ENCODE data around the gene OR9A4.
A peak's percentile ranks its signal among the peaks of the same experiment; 100 is the strongest.
"Not testable (repeated sequence)": the region's sequence is repeated elsewhere in the genome, so short reads cannot be mapped to it uniquely, and the experiment has no call there.

The OR9A4 gene

DNA sequence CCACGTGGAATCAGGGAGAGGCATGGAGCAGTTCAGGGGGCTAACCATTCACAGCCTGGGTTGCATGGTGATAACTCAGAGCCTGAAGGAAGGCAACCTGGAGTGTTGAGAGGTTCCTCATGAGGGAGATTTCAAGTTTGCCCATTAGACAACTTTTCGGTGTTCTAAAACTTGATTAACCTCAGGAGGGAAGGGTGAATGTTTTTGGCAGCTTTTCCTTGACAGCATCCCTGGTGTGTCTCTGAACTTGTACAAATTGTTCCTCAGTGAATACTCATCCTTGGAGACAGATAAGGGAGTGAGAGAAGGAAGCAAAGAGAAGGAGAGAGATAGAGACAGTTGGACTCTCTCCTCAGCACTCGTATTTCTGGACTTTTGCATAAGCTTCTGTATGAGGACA lies at the start of gene OR9A4:
TSS of gene OR9A4 (plus strand) at position 301 of the 400 bp plus-strand sequence. CDS start 2,477 bp downstream, outside the sequence.
- no peak for DNase-seq

- no peak for DNase-seq
Measured at GRCh38 chr7:141866974-141867373, 49.2 kb upstream of the OR9A4 start.

- DNase-seq: no peak
Measured at GRCh38 chr7:141872931-141873330, 43.3 kb upstream of the OR9A4 start.

GRCh38 chr7:141874787-141875186 lies 41.4 kb upstream of the OR9A4 start:
- DNase-seq: no peak

- DNase-seq: no peak
Measured at GRCh38 chr7:141875453-141875852, 40.7 kb upstream of the OR9A4 start.

DNA sequence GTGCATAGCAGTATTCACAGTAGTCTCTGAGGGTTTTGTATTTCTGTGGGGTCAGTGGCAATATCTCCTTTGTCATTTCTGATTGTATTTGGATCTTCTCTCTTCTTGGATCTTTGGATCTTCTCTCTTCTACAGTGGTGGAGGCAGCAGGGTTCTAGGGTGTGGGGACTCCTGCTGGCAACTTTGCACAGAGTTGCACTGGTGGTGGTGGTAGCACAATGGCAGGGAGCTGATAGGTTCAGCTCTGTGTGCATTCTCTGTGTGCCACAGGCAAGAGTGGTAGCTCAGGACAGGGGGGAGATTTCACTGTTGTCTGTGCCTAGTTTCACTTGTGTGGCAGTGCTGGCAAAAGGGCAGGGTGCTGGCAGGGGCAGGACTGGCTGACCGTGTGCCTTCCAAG lies 39.8 kb upstream of the OR9A4 start:
- no peak for DNase-seq

DNA sequence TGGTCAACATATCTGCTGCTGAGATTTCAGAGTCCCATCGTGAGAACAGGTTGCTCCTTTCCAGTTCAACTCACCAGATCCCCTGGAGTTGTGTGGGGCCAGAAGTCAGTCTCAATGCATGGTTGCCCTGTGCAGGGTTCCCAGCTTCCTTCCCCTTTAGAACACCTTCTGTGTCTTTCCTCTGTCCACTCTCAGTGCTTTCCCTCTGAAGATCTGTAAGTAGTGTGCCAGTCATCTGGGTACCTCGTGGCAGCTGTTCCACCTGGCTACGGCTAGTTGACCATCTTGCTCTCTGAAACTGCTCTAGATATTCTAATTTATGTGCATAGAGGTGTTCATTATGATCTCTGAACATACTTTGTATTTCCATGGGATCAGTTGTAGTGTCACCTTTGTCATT lies 38.8 kb upstream of the OR9A4 start:
- DNase-seq: no peak

DNA sequence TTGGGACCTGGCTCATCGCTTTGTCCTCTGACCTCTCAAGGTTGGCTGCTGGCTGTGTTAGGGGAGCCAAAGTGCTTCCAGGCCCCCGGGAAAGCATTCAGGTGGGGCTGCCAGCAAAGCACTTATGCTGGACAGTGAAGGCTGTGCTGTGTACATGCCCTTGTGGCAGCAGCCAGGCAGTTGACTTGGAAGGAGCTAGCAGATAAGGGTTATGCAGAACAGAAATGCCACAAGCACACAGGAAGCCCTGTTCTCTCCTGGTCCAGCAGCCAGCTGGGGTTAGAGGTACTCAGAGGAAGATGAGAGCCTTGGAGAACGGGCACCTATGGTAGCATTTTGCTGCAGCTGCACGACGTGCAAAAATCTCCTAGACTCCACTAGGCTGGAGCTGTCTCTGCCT lies 35.2 kb upstream of the OR9A4 start:
- DNase-seq: no peak

DNA sequence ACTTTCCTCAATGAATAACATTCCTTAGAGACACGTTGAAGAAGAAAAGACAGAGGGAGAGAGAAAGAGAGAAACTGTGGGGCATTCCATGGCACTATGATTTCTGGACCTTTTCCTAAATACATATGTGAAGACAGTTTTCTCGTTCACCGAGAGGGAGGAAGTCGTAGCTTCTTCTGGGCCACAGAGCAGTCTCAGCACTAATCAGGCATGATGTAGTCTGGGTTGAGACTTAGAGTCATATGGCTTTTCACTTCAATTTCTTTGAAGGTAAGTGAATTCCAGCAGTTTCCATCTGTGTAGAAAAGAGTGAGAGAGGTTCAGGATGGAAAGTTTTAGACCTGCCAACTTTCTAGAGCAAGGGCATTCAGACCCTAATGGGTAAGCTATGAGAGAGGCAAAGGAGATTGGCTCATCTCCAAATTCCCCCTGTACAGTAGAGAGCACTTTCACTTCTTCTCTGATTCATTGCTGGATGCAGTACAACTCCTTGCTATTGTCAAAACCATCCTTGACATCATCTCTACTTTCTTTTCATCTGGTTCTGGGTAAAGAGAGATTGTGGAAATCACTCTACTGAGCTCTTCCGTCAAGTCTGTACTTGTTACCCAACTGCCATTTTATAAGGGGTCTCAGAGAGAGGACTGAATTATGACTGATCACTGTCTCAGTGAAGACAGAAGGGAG lies 31.5 kb upstream of the OR9A4 start:
- DNase-seq: no peak

DNA sequence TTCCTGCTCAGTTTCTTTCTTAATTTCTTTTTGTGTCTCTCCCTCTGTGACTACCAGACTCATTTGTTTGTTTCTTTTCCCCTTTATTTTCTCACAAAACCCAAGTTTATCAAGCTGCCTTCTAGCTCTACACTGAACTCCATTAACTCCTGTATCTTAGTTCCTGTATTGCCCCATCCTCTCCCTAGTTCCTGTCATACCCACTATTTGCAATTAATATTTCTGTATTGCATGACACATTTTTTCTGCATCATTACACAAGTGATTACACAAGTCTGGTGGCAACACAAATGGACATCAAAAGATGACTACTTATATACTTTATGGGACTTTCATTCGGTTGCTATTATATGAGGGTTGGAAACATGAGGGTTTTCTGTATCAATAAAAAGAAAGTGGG lies 26.9 kb upstream of the OR9A4 start:
- no peak for DNase-seq

DNA sequence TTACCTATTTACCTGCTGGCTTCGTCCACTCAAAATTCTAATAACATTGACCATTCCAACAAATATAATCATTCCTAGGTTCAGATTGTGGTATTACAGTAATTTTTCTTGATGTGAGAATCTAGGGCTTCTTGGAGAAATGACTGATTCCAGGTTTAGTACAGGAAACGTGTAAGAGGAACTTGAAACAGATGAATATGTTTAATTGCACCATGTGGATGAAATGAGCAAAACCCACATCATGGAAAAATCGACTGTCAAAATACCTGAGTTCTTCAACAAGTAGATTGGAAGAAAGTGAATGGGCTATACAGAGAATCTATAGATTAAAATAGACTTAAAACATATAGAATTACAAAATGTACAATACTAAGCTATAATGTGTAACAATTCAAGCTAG lies 24.9 kb upstream of the OR9A4 start:
- no peak for DNase-seq

DNA sequence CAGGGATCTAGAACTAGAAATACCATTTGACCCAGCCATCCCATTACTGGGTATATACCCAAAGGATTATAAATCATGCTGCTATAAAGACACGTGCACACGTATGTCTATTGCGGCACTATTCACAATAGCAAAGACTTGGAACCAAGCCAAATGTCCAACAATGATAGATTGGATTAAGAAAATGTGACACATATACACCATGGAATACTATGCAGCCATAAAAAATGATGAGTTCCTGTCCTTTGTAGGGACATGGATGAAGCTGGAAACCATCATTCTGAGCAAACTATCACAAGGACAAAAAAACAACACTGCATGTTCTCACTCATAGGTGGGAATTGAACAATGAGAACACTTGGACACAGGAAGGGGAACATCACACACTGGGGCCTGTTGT lies 16.8 kb upstream of the OR9A4 start:
- DNase-seq: not testable (repeated sequence)

GRCh38 chr7:141906285-141906684 lies 9.9 kb upstream of the OR9A4 start:
- DNase-seq: no peak

GRCh38 chr7:141911391-141911790 lies 4.8 kb upstream of the OR9A4 start:
- DNase-seq: no peak

DNA sequence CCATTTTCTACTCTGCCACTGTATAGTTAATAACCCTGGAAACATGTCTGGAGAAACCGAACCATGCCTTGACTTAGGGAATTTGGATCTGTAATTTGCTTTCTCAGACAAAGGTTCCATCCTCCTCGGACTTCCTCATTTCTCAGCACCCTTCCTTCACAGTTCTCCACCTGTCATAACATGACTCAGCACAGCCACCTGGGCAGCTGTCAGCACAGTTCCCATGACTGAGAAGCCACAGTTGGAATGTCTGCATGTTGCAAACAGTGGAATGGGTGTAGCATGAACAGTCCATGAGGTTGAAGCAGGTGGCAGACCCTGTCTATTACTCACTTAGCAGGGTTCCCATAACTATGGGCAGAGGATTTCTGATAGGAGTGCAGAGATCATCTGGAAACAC lies 634 bp upstream of the OR9A4 start:
- DNase-seq: no peak

GRCh38 chr7:141920281-141920680 lies 4.1 kb downstream of the OR9A4 start:
- DNase-seq: no peak

- DNase-seq: no peak
Measured at GRCh38 chr7:141928146-141928844, 12.1 kb downstream of the OR9A4 start.

DNA sequence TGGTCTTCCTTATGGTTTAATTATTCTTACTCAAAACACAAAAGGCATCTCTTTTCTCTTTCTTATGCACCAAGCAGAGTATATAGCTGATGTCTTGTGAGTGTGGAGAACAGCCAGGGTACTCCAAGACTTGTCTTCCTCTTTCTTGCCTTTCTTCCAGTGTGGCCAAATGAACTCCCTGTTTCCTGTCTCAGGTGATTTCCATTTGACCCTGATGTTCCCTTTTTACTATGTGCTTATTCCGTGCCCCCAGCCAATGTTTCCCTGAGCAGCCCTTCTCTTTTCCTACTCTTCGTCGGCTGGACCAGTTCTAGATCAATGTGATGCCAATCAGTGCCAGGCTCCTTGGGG lies 12.6 kb downstream of the OR9A4 start:
- no peak for DNase-seq

- no peak for DNase-seq
Measured at GRCh38 chr7:141930211-141930610, 14.0 kb downstream of the OR9A4 start.

GRCh38 chr7:141941075-141941474 lies 24.9 kb downstream of the OR9A4 start:
- DNase-seq: no peak

- no peak for DNase-seq
Measured at GRCh38 chr7:141943846-141944245, 27.6 kb downstream of the OR9A4 start.

DNA sequence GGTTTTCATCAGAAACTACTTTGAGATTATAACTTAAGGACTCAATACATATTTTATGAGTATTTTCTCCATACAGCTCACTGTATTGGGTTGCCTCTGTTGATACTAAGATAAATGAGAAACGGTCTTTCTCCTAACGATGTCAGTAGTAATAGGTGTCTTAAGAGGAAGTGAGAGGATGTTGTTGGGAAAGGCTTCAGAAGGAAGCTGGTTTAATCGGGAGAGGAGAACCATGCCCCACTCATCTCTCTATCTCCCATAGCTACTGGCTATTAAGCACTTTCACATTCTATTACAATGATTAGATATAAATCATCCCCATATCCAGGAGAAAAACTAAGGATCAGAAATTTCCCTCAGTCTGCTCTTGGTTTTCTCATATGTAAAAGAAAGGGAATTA lies 28.6 kb downstream of the OR9A4 start:
- DNase-seq: no peak

- peak; percentile 3 for DNase-seq
Measured at GRCh38 chr7:141945356-141945755, 29.2 kb downstream of the OR9A4 start.

DNA sequence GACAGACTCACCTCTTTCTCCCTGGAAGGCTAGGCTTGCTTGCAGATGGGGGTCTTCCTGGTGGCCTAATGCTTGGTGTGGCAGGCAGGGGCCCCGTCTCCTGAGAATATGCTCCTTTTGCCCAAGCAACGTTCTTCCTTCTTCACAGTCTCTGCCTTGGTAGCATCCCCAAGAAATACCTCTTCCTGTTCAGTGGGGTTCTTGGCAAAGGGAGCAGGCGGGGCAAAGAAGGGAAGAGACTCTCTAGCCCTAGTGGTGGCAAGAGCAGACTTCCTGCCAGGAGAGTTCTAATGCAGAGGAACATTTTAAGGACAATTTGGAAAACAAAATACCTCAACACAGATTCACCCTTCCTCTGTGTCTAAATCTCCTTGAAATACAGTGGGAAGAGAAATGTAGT lies 30.6 kb downstream of the OR9A4 start, which contains the start of gene CLEC5A:
TSS of gene CLEC5A (minus strand) at position 179 of the 400 bp plus-strand sequence. CDS start 682 bp downstream, outside the sequence.
- no peak for DNase-seq

DNA sequence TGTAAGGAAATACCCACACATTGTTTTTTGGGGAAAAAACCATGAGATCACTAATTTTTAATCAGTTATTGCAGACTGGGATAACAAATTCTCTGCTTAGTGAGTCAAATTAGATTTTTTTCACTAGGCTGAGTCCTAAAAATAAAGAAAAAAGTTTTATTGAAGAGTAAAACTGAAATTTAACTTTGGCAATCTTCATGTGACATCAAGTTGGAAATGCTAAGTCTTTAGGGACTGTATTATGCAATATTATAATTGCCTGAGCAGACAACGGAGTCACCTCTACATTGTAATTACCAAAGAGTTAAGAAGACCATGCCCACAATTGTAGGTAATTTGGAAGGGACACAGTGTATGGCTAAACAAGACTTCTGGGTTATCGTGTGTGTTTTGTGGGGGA lies 32.8 kb downstream of the OR9A4 start:
- DNase-seq: no peak
